ENCODE measurements around the gene MIOX.
A peak's percentile ranks its signal among the peaks of the same experiment; 100 is the strongest.
"Not testable (repeated sequence)": the region's sequence is repeated elsewhere in the genome, so short reads cannot be mapped to it uniquely, and the experiment has no call there.

The MIOX gene

DNA sequence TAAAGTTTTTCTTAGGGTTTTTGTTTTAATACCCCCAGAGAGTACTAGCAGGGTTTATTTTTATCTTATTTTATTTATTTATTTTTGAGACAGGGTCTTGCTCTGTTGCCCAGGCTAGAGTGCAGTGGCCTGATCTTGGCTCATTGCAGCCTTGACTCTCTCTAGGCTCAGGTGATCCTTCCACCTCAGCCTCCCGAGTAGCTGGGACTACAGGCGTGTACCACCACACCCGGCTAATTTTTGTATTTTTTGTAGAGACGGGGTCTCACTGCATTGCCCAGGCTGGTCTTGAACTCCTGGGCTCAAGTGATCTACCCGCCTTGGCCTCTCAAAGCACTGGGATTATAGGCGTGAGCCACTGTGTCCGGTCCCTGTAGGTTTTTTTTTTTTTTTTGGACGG is 33.5 kb downstream of the MIOX start:
- DNase-seq, result not testable (repeated sequence)

GRCh38 chr22:50520826-50521453 is 34.3 kb downstream of the MIOX start:
- no peak for DNase-seq

- DNase-seq, result no peak
Observed at GRCh38 chr22:50521710-50522109, 35.1 kb downstream of the MIOX start.

- DNase-seq, result no peak
Observed at GRCh38 chr22:50522208-50522805, 35.6 kb downstream of the MIOX start.

GRCh38 chr22:50522806-50523438 is 36.3 kb downstream of the MIOX start:
- DNase-seq, result no peak

GRCh38 chr22:50523458-50523805 is 36.8 kb downstream of the MIOX start:
- DNase-seq, result no peak

- no peak for DNase-seq
Observed at GRCh38 chr22:50523806-50524675, 37.4 kb downstream of the MIOX start.

- DNase-seq, result no peak
Observed at GRCh38 chr22:50524676-50525103, 38.0 kb downstream of the MIOX start.

GRCh38 chr22:50525104-50525857 is 38.6 kb downstream of the MIOX start, which contains the start of gene SCO2:
TSS of gene SCO2 (minus strand) at chr22:50525598. CDS start at chr22:50524411, 1,187 bp downstream.
- DNase-seq, result peak; percentile 98

GRCh38 chr22:50525858-50526107 is 39.1 kb downstream of the MIOX start:
- no peak for DNase-seq

DNA sequence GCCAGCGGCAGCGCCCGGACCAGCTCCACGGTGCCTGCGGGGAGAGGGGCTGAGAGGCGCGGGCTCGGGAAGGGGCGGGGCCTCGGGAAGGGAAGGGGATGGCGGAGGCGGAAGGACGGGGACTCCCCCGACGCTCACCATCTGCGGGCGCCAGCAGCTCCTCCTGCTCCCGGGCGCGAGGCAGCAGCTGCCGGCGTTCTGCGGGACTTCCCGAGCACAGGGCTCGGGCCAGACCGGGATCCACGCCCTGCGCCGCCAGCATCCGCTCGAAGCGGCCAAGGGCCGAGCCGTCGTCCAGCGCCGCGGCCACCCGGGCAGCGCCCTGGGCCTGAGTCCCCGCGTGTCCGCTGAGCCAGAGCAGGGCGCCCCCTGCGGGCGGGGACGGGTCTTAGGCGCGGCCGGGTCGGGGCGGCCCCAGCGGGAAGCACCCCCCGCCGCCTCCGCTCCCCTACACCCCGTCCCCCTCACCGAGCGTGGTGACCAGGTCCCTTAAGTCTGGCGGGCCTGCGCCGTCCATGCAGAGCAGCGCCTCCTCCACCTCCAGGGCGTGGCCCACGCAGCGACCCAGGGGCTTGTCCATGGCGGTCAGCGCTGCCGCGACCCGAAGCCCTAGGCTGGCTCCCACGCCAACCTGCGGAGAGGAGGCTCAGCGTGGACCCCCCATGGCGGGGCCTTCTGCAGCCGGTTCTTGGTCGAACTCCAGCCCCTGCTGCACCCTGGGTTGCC is 39.6 kb downstream of the MIOX start:
- DNase-seq, result peak; percentile 84

DNA sequence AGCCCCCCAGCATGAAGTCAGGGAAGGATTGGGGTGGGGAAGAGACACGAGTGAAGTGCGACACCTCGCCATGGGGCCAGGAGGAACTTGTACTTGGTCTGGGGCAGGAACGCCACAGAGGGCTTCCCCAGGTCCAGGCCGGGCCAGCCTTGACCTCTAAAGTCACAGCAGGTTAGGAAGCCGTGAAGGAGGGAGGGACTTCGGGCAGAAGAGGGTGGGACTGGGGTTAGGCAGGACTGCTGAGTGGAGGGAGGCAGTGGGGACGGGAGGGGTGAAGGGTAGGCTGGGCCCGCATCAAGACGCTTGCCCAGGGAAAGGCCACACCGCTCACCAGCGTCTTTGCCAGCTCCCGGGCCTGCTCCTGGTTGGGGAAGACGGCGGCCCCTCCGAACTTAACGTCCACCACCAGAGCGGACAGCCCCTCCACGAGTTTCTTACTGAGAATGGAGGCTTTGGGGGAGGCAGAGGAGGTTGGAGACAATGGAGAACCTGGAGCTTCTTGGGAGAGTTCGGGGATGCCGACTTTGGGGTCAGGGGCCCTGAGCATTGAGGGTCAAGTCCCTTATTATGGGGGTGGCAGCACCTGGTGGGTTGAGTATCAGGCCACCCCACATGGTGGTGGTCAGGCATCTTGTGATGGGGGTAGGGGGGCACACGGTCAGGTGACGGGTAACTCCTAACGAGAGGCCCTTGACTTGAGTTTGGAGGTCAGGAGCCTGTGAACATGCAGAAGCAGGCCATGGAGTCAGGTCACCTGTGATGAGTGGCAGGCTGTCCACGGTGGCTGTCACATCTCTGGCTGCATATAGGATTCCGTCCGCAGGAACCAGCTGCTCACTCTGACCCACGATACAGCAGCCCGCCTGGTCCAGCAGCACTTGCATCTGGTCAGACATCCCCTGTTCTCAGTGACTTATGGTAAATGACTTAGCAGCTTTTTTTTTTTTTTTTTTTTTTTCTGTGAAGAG is 40.5 kb downstream of the MIOX start:
- DNase-seq, result peak; percentile 51

DNA sequence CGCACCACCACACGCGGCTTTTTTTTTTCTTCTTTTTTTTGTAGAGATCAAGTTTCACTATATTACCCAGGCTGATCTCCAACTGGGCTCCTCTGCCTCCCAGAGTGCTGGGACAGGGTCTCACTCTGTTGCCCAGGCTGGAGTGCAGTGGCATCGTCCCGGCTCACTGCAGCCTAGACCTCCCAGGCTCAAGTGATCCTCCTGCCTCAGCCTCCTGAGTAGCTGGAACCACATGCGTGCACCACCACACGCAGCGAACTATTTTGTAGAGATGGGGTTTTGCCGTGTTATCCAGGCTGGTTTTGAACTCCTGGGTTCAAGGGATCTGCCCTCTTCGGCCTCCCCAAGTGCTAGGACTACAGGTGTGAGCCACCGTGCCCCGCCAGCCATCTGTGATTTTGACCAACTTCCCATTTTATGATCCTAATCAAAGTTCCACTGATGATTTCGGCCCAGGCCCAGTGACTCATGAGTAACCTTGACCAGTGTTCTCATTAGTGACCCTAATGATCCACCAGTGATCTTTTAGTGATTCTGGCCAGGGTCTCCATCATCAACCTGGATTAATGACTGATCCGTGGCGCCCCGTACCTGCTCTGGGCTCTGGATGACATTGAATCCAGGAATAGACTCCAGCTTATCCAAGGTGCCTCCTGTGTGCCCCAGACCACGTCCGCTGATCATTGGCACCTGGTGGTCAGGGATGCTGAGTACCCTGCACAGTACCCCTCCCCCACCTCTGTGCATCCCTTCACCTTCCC is 41.4 kb downstream of the MIOX start:
- DNase-seq, result no peak

- DNase-seq, result no peak
Observed at GRCh38 chr22:50528682-50529415, 42.2 kb downstream of the MIOX start.

DNA sequence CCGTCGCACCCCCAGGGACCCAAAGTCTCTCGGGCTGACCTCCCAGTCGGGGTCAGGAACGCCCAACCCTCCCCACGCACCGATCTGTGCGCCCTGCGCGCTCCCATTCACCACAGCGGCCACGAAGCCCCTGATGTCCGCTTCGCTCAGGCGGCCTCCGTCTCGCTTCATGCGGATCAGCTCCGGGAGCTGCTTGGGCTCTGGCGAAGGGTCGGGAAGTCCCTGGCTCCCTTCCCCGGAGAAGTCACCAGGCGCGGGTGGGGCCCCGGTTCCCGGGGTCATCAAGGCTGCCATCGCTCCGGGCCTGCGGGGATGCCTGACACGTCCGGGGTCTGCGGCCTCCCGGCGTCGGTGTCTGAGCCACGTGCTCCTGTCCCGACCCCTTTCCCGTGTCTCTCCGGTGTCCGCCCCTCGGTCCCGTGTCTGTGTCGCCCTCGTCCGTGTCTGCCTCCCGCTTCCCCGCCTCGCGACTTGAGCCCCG is 42.8 kb downstream of the MIOX start:
- no peak for DNase-seq

DNA sequence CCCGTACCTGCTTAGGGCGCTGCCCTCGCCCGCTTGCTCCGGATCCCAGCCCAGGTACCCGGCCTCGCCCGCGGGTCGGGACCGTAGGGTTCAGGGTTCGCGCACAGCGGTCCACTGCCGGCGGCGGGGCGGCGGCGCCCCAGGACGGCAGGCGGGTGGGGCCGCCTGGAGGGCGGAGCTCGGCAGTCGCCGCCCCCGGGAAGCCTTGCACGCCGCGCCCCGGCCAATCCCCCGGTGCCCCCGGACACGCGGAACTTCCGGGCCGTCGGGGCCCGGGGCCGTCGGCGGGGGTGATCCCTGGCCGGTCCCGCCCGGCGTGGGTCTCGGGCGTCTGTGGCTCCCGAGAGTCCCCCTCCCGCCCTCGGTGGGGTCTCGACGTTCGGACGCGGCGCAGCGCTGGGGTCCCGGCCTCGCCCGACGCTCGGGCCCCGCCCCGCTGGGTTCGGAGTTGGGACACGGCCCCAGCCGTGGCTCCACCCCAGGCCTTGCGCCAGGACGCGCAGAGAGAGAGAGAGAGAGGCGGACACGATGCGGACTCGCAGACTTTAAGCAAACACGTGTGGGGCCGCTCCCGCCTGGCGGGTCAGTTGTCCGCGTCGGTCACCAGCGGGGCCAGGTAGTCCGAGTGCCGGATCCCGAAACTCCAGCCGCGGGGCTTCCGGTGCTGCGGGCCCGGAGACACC is 43.4 kb downstream of the MIOX start, which contains the start of gene TYMP:
TYMP (minus strand) TSS at position 116 of the 683 bp plus-strand sequence. CDS start 303 bp downstream, outside the sequence.
- DNase-seq, result peak; percentile 64

- DNase-seq, result no peak
Observed at GRCh38 chr22:50530580-50530876, 43.9 kb downstream of the MIOX start.

- DNase-seq, result peak; percentile 81
Observed at GRCh38 chr22:50530877-50531545, 44.4 kb downstream of the MIOX start.

All from CD4-positive, alpha-beta T cell treated with Interleukin-4 for 4 hours (primary cell).